Kidney epithelial cell (primary cell): ENCODE measurements around the gene EMD. TPM values are rescaled to one million over a fixed set of nuclear protein-coding genes. Genes with fewer than 3 reads are reported as not detected.
A peak's percentile ranks its signal among the peaks of the same experiment; 100 is the strongest.

ENCODE experiments used
- DNase-seq: peaks from one replicate; pipeline ENCODE4 v3.0.0-alpha.2; 2010; ENCODE audit warnings: low read depth
- H3K27me3 ChIP-seq: 2 replicates; pipeline ENCODE4 v1.6.0; 2011; ENCODE audit warnings: low read length; ENCODE audit not compliant: control insufficient read depth, insufficient read depth
- H3K36me3 ChIP-seq: 2 replicates; pipeline ENCODE4 v1.5.1; 2011; ENCODE audit warnings: low read length; ENCODE audit not compliant: control insufficient read depth, insufficient read depth
- H3K4me3 ChIP-seq: 2 replicates; pipeline ENCODE4 v1.5.1; 2011; ENCODE audit warnings: low read depth, mild to moderate bottlenecking, control low read depth, low read length
- total RNA-seq: library from RNA; depleted of rRNA; stranded (reverse); fragments of >200 nt; gene quantifications from 2 replicates; pipeline ENCODE4 v1.2.3, GENCODE V29; 2015
- TF ChIP-seq, protein P1 (sequence below): IDR thresholded peaks from 2 replicates; pipeline ENCODE4 v1.5.1; 2011; ENCODE audit warnings: mild to moderate bottlenecking, moderate library complexity, low read length, control low read depth, inconsistent platforms; ENCODE audit not compliant: insufficient read depth, poor library complexity, severe bottlenecking

Gene EMD
- total RNA-seq, 1 donor from 2014 or later: 56.2 TPM

DNA sequence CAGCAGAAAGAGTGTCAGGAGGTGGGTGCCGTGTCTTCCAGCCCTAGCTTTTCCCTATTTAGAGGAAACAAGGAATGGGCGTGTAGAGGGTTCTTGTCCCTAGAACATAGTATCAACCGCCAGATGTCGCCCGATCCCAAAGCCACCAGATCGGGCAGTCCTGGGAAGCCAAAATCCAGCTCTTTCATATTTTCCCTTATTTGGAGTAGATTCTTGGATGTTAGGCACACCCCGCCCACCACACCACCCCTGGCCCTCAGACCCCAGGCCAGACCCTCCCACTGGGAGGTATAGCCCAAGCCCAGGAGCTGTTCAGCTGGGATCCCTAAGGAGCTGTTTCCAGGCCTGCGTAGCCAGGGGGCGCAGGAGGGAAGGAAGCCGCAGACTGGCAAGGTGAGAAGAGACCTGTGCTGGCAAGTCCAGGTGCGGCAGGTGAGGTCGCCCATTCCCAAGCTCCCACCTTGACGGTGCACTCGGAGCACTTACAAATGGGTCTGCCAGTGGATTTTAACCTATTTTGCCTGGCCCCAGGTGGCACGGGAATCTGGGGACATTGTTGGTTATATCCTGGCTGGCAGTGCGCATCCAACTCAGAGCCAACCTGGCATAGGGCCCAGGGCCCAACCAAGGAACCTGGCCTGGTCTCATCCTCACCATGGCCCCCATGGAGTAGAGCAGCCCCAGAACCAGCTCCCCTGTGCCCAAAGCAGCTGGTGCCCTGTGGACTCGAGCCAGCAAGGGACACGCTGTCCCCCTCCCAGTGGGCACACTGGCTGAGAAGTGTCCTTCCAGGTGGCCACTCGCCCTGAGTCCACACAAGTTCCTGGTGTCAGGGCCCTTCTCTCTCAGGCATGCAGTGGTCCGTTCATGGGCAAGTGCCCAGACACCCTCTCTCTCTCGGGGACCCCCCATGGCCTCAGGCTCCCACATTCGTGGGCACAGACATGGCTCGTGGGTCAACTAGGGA lies 5.5 kb upstream of the EMD start:
- Histone ChIP-seq H3K27me3 (no peaks in the 10 kb centered on the region), H3K4me3 (peak overlapping the region; percentile 39), H3K36me3 (no peaks in the 10 kb centered on the region)
- no peak for DNase-seq
- TF ChIP-seq, protein P1, sequence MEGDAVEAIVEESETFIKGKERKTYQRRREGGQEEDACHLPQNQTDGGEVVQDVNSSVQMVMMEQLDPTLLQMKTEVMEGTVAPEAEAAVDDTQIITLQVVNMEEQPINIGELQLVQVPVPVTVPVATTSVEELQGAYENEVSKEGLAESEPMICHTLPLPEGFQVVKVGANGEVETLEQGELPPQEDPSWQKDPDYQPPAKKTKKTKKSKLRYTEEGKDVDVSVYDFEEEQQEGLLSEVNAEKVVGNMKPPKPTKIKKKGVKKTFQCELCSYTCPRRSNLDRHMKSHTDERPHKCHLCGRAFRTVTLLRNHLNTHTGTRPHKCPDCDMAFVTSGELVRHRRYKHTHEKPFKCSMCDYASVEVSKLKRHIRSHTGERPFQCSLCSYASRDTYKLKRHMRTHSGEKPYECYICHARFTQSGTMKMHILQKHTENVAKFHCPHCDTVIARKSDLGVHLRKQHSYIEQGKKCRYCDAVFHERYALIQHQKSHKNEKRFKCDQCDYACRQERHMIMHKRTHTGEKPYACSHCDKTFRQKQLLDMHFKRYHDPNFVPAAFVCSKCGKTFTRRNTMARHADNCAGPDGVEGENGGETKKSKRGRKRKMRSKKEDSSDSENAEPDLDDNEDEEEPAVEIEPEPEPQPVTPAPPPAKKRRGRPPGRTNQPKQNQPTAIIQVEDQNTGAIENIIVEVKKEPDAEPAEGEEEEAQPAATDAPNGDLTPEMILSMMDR: peak; percentile 71

DNA sequence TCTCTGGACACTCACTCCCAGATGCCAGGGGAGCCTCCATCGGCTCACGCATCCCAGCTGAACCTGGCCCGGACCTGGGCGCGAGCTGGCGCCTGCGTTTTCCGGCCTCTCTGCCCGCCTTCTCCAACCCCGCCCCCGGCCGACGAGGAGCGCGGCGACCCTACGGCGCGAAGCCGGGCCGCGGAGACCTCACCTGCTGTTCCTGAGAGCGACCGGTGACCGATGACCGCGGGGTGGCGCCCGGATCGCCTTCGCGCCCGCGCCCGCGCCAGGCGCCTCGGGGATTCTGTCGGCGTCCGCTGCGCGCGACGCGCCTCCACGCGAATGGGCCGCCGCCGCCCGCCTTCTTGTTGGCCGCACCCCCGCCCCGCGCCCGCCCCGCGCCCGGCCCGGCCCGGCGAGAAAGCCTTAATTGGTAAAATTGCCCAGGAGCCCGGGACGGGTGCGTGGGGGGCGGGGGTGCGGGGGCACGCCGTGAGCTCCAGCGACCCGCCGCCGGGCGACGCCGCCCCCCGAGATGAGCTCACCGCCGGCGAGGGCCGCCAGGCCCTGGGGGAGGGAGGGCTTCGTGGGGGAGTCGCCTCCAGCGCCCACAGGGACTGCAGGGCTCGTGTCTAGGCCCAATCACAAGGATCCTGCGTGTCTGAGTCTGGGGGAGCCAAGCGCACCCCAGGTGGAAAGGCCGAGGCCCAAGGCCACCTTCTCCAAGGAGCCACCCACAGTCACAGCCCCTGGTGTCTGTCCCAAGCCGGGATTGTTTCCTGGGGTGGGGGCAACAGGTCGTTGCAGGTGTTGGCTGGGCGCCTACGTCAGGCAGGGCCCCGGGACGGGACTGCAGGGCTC lies 4.6 kb upstream of the EMD start, which contains the start of gene FLNA:
Gene FLNA (minus strand): TSS at position 322 of the 843 bp plus-strand sequence. CDS start 3,389 bp downstream, outside the sequence.
- no peak for DNase-seq
- TF ChIP-seq, protein P1: no peak
- peak within 1 kb of the TSS; percentile 39 for H3K4me3 ChIP-seq
- H3K36me3 ChIP-seq: no peaks in the 10 kb centered on the region
- no peaks in the 10 kb centered on the region for H3K27me3 ChIP-seq

DNA sequence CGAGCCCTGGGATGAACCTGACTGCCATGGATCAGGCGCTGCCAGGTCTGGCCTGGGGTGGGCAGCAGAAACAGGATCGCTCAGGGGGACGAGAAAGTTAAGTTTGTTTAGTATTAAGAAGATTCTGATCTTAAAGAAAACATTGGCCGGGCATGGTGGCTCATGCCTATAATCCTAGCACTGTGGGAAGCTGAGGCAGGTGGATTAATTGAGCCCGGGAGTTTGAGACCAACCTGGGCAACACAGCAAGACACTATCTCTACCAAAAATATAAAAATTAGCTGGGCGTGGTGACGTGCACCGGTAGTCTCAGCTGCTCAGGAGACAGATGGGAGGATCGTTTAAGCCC lies 4.0 kb upstream of the EMD start:
- DNase-seq: no peak
- Histone ChIP-seq H3K4me3 (peak overlapping the region; percentile 14), H3K36me3 (no peaks in the 10 kb centered on the region), H3K27me3 (no peaks in the 10 kb centered on the region)
- TF ChIP-seq, protein P1: no peak

GRCh38 chrX:154376774-154377173 lies 2.3 kb upstream of the EMD start:
- no peaks in the 10 kb centered on the region for H3K36me3 ChIP-seq
- no peak overlapping the region for H3K4me3 ChIP-seq
- TF ChIP-seq, protein P1: no peak
- no peak for DNase-seq
- H3K27me3 ChIP-seq: no peaks in the 10 kb centered on the region

DNA sequence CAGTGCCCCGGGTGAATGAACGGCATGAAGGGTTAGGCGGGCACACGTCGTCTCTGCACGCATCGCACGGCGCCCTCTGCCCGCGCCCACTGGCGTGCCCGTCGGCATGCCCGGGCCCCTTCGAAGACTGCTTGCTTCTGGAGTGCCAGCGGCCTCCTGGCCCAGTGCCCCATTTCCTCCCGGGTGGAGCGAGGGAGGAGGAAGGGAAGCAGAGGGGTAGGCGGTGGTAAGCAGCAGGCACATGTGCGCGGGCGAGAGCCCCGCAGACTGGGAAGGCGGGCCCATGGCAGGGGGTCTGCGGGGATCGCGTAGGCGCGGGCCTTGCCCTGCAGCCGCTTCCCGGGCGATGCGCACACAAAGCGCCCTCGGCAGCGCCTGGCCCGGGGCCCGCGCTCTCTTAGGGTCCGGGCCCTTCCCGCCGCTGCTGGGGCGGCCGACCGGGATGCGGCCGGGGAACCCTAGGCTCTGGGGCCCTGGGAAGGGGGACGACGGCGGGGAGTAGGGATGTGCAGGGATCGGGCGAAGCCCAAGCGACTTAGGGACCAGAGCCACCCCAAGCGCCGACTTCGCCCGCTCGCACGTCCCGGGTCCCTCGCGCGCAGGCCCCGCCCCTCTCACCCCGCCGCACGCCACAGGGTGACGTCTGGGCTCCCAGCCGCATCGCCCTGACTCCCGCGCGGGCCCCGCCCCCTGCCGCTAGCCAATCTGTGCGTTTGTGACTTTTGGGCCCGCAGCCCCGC lies 866 bp upstream of the EMD start:
- Histone ChIP-seq H3K27me3 (no peaks in the 10 kb centered on the region), H3K4me3 (peak overlapping the region; percentile 42), H3K36me3 (no peaks in the 10 kb centered on the region)
- TF ChIP-seq, protein P1: no peak
- no peak for DNase-seq
